Measurements from ENCODE around the gene BCKDHA. TPM values are rescaled to one million over a fixed set of nuclear protein-coding genes. Genes with fewer than 3 reads are reported as not detected.
A peak's percentile ranks its signal among the peaks of the same experiment; 100 is the strongest.

Gene BCKDHA
- 51.2 and 51.9 TPM in 2 replicates for polyA plus RNA-seq
- 43.1 and 44.6 TPM in 2 replicates for polyA minus RNA-seq

DNA sequence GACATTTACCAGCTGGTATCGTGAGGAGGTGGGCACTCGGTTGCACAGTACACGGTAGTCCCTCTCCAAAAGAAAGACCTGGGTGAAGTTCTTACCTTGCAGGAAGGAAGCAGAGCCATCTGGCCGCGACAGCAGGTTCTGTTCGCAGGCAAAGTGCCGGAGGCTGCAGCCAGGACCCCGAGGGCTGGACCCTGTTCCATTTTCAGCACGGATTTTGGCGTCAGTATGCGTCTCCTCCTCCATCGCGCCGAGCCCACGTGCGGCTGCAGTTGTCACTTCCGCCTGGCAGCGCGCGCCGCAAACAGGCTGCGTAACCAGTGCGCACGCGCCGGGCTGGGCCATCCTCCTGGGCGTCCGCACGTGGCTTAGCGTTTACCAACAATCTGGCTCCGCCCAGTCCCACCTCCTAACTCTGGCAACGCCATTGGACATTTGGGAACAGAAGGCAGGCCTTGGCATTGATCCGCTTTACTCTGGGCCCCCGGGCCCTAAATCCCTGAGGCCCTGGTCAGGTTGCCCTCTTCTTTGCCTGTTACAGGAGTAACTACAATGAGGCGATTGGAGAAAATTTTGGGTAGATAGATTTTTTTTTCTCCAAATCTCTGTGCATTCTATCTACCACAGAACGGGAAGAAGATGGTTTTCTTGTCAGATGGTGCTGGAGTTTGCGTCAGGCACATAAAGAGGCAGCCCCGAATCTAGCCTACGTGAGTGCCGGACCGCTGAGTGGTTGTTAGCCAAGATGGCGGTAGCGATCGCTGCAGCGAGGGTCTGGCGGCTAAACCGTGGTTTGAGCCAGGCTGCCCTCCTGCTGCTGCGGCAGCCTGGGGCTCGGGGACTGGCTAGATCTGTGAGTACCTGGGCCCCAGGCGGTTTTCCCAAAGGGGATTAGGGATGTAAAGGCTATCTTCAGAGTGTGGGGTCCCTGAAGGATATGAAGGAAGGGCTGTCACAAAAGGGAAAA, at the start of gene BCKDHA, which contains the start of gene EXOSC5:
Gene BCKDHA, plus strand, starts transcription at position 733 of the 964 bp plus-strand sequence. Its CDS starts 10 bp downstream, at position 743.
Gene EXOSC5, minus strand, starts transcription at position 274 of the 964 bp plus-strand sequence. Its CDS starts 31 bp downstream, at position 243.
- Histone ChIP-seq H3K27me3 (ENCODE audit: insufficient read depth, low read depth, low read length) (no peaks in the 10 kb centered on the region), H4K20me1 (ENCODE audit: insufficient read depth) (no peaks in the 10 kb centered on the region), H3K36me3 (ENCODE audit: insufficient read depth, low read length) (no peaks in the 10 kb centered on the region), H3K9ac (ENCODE audit: low read length) (peak within 1 kb of the TSS; percentile 92), H3K27ac (ENCODE audit: low read length) (peak within 1 kb of the TSS; percentile 93), H3K9me2 (ENCODE audit: insufficient read depth, low read length) (no peaks in the 10 kb centered on the region), H3K4me3 (ENCODE audit: low read length) (peak within 1 kb of the TSS; percentile 92), H2AFZ (ENCODE audit: low read depth, low read length) (peak within 1 kb of the TSS; percentile 92), H3K79me2 (replicated peaks; ENCODE audit: insufficient read depth, low read length) (peaks cover 16% of the 10 kb centered on the region), H3K9me3 (ENCODE audit: low read length) (no peaks in the 10 kb centered on the region), H3K4me2 (ENCODE audit: low read length) (peak within 1 kb of the TSS; percentile 99), H3F3A (ENCODE audit: insufficient read depth, low read length, poor library complexity, severe bottlenecking) (no peaks in the 10 kb centered on the region)
- TF ChIP-seq, protein P1, sequence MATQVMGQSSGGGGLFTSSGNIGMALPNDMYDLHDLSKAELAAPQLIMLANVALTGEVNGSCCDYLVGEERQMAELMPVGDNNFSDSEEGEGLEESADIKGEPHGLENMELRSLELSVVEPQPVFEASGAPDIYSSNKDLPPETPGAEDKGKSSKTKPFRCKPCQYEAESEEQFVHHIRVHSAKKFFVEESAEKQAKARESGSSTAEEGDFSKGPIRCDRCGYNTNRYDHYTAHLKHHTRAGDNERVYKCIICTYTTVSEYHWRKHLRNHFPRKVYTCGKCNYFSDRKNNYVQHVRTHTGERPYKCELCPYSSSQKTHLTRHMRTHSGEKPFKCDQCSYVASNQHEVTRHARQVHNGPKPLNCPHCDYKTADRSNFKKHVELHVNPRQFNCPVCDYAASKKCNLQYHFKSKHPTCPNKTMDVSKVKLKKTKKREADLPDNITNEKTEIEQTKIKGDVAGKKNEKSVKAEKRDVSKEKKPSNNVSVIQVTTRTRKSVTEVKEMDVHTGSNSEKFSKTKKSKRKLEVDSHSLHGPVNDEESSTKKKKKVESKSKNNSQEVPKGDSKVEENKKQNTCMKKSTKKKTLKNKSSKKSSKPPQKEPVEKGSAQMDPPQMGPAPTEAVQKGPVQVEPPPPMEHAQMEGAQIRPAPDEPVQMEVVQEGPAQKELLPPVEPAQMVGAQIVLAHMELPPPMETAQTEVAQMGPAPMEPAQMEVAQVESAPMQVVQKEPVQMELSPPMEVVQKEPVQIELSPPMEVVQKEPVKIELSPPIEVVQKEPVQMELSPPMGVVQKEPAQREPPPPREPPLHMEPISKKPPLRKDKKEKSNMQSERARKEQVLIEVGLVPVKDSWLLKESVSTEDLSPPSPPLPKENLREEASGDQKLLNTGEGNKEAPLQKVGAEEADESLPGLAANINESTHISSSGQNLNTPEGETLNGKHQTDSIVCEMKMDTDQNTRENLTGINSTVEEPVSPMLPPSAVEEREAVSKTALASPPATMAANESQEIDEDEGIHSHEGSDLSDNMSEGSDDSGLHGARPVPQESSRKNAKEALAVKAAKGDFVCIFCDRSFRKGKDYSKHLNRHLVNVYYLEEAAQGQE (IDR thresholded peaks at IDR 0.05; ENCODE audit: borderline replicate concordance) = peak; percentile 78
- TF ChIP-seq EP300 (conservative IDR thresholded peaks at IDR 0.05; ENCODE audit: poor library complexity, severe bottlenecking) (no peak), MXI1 (conservative IDR thresholded peaks at IDR 0.05; ENCODE audit: poor library complexity, severe bottlenecking) (peak; percentile 100), RAD21 (conservative IDR thresholded peaks at IDR 0.05) (no peak), EZH2 (IDR thresholded peaks at IDR 0.05; ENCODE audit: borderline replicate concordance, insufficient read depth, low read length, poor library complexity, severe bottlenecking) (no peak), POLR2AphosphoS5 (IDR thresholded peaks at IDR 0.05) (peak; percentile 91), TAF1 (IDR thresholded peaks at IDR 0.05; ENCODE audit: low read depth) (no peak), SMC3 (conservative IDR thresholded peaks at IDR 0.05; ENCODE audit: poor library complexity) (peak; percentile 59)
- TF ChIP-seq, protein P2, sequence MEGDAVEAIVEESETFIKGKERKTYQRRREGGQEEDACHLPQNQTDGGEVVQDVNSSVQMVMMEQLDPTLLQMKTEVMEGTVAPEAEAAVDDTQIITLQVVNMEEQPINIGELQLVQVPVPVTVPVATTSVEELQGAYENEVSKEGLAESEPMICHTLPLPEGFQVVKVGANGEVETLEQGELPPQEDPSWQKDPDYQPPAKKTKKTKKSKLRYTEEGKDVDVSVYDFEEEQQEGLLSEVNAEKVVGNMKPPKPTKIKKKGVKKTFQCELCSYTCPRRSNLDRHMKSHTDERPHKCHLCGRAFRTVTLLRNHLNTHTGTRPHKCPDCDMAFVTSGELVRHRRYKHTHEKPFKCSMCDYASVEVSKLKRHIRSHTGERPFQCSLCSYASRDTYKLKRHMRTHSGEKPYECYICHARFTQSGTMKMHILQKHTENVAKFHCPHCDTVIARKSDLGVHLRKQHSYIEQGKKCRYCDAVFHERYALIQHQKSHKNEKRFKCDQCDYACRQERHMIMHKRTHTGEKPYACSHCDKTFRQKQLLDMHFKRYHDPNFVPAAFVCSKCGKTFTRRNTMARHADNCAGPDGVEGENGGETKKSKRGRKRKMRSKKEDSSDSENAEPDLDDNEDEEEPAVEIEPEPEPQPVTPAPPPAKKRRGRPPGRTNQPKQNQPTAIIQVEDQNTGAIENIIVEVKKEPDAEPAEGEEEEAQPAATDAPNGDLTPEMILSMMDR (IDR thresholded peaks at IDR 0.05; ENCODE audit: poor library complexity, severe bottlenecking) = peak; percentile 28

DNA sequence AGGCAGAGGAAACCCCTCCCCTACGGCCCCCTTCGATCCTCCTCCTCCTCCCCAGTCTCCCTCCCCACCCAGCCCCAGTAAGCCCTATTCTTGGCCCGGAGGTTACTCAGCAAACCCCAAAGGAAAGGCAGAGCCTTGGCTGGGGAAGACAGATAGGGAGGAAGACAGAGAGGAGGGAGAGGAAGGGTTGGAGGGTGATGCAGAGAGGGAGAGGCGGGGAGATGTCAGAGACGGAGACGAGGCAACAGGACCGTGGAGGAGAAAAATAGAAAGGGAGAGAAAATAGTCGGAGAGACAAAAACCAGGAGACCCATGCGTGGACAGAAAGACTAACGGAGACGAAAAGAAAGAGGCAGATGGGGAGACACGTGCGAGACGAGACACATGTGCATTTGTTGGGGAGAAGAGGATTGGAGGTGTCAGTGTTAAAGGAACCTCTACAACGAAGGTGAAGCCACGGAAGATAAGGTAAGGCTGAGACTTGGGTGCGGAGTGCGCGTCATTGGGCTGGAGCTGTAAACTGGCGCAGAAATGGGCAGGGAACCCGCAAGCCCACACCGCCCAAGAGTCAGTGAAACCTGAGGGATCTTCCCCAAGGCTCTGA, 46.8 kb upstream of the BCKDHA start:
- Histone ChIP-seq H3K27ac (ENCODE audit: low read length) (no peak overlapping the region), H3K79me2 (replicated peaks; ENCODE audit: insufficient read depth, low read length) (no peaks in the 10 kb centered on the region), H3K9me3 (ENCODE audit: low read length) (no peaks in the 10 kb centered on the region), H3F3A (ENCODE audit: insufficient read depth, low read length, poor library complexity, severe bottlenecking) (no peaks in the 10 kb centered on the region), H2AFZ (ENCODE audit: low read depth, low read length) (no peak overlapping the region), H3K27me3 (ENCODE audit: insufficient read depth, low read depth, low read length) (peaks cover 52% of the 10 kb centered on the region), H3K9ac (ENCODE audit: low read length) (no peak overlapping the region), H4K20me1 (ENCODE audit: insufficient read depth) (no peaks in the 10 kb centered on the region), H3K9me2 (ENCODE audit: insufficient read depth, low read length) (no peaks in the 10 kb centered on the region), H3K4me3 (ENCODE audit: low read length) (peak overlapping the region; percentile 65), H3K36me3 (ENCODE audit: insufficient read depth, low read length) (no peaks in the 10 kb centered on the region), H3K4me2 (ENCODE audit: low read length) (peak overlapping the region; percentile 39)
- TF ChIP-seq TAF1 (IDR thresholded peaks at IDR 0.05; ENCODE audit: low read depth) = no peak
- TF ChIP-seq POLR2AphosphoS5 (IDR thresholded peaks at IDR 0.05) = no peak
- TF ChIP-seq, protein P2 (IDR thresholded peaks at IDR 0.05; ENCODE audit: poor library complexity, severe bottlenecking) = no peak
- TF ChIP-seq, protein P1 (IDR thresholded peaks at IDR 0.05; ENCODE audit: borderline replicate concordance) = no peak
- no peak for TF ChIP-seq SMC3 (conservative IDR thresholded peaks at IDR 0.05; ENCODE audit: poor library complexity)
- TF ChIP-seq RAD21 (conservative IDR thresholded peaks at IDR 0.05) = no peak
- TF ChIP-seq MXI1 (conservative IDR thresholded peaks at IDR 0.05; ENCODE audit: poor library complexity, severe bottlenecking) = no peak

All from neural cell (in vitro differentiated cells).